GM10266 (cell line): Measurements from ENCODE around the gene DCHS2.

Experiments
- DNase-seq: peaks from one replicate; pipeline ENCODE4 v3.0.0; 2012; ENCODE audit errors: extremely low spot score
- CTCF ChIP-seq: IDR thresholded peaks from 2 replicates; pipeline ENCODE4 v1.5.1; 2012; ENCODE audit warnings: mild to moderate bottlenecking, low read depth; ENCODE audit not compliant: control insufficient read depth, insufficient read depth; ENCODE audit errors: missing control alignments

Gene DCHS2

DNA sequence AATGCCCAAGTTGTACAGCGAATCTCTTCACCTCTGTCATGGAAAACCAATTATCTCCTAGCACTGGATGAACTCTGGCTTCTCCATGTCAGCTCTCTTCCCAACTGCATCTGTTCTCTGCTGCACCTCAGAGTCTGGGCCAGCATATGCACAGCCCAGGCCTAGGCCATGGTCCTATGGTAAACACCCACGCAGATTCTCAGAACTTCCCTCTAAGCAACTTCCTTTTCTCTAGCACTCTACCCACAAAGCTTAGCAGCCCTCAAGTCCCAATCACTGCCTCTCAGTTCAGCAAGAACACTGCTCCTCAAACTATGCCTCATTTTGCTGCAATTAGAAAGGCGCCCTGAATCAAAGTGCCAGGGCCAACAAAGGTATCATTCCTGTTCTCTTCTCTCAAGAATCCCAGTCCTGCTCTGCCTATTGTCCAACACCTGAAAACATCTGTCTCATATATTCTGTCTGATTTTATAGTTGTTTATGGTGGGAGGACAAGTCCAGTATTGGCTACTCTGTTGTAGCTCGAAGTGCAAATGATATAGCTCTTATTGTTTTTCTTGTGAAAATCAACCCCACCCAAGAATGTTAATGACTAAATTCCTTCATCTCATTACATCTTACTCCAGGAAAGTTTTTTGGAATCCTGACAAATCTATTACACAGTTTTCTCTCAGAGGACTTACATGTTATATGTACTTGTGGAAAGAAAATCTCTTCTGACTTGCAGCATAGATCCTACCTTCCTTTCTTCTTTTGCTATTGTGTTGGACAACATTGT lies 85.4 kb downstream of the DCHS2 start:
- no peak for TF ChIP-seq CTCF
- DNase-seq = no peak

DNA sequence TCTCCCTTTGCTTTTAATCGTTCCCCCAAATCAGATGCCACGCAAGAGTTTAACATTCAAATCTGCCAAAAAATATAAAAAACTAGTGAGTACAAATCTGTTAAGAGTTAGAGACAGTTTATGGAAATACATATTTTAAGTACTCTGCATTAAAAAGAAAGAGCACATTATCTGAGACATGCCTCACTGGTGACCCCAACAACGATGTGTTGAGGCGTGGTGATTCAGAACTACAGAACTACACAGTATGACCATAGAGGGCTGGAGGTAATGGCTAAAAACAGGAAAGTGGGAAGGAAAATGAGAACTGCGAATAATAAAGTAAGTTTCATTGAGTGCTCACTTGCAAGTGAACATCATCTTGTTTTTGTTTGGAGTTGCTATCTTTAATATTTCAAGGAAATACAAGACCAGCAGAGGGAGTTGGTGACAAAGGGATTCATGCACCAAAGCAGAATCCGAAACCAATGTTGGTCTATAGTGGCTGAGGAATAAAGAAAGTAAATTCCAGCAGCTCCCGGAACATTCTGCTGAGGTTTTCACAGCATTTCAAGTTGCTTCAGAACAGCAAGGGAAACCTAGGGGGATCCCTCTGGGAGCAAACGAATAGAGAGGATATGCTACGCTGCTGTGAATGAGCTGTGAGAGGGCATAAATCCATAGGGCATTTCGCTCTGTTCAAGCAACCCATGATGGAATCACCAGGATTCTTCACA lies 92.2 kb downstream of the DCHS2 start:
- no peak for TF ChIP-seq CTCF
- DNase-seq = no peak

GRCh38 chr4:154390324-154390723 lies 101.3 kb downstream of the DCHS2 start:
- DNase-seq = no peak
- no peak for TF ChIP-seq CTCF

DNA sequence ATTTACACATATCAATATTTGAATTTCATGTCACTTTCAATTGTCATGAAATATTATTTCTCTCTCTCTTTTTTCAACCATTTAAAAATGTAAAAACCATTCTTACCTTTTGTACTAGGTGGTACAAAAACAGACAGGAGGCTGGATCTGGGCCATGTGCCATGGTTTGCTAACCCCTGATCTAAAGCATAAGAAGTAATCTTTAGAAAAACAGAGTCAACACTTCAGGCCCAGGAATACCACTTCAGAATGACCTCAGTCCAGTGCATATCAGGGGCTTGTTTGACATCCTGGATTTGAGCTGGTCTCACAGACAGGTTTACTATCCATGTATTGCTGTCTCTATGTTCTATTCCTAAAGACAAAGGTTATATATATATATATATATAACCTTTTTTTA lies 102.5 kb downstream of the DCHS2 start:
- no peak for DNase-seq
- TF ChIP-seq CTCF = no peak

DNA sequence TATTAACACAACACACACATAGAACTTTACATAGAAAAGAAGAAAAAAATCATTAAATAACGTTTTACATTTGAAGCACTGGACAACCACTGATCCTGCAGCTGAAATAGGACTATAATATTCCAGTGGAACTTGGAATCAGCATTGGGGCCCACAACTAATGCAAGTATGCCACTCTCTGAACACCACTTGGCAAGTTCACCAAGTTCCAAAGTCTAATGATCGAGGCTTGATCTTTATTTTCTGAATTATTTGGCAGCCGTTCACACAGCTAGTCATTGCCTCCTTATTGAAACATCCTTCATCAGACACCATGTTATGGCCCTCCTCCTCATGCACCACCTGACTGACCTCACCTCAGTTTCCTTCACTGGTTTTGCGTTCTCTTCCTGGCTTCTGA lies 107.6 kb downstream of the DCHS2 start:
- DNase-seq = no peak
- no peak for TF ChIP-seq CTCF

DNA sequence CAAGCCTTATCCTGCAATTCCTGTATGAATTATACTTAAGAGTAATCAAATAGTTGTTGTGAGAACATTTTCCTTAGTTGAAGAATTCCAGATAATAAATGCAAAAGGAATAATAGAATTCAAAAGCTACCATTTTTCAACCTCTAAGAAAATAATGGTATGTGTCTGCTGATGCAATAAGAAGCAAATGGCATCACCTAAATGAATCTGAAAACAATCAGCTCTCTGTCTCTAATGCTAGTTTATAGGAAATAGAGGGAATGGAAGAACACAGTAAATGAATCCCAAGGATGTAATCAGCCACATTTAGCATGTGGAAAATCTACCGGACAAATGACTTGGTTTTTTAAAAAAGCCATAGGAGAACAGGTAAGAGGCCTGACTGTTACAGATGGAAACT lies 115.1 kb downstream of the DCHS2 start:
- no peak for TF ChIP-seq CTCF
- DNase-seq = no peak

GRCh38 chr4:154368060-154368459 lies 123.5 kb downstream of the DCHS2 start:
- TF ChIP-seq CTCF = no peak
- DNase-seq = no peak
